Measurements from ENCODE around the gene GRIK3.

GRIK3 gene

DNA sequence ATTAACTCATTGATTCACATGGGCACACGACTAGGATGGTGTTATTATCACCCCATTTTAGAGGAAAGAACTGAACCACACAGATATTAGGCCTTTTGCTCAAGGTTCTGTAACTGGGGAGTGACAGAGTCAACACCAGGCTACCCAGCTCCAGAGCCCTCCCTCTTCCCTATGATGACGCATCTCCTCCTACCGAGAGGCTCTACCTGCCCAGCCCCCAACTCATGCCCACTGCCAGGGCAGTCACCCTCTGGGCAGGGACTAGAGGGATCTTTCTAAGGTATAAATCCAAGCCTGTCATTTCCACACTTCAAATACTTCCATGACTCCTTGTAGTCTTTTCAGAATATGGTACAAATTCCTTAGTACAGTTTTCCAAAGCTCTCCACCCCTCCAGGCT, 171.3 kb downstream of the GRIK3 start:
- H3K9me3 ChIP-seq (ENCODE audit: low read length): no peaks in the 10 kb centered on the region
- no peak overlapping the region for H3K4me3 ChIP-seq (ENCODE audit: low read length)
- no peaks in the 10 kb centered on the region for H3K4me1 ChIP-seq (ENCODE audit: insufficient read depth, low read length)
- no peaks in the 10 kb centered on the region for H3K27me3 ChIP-seq (ENCODE audit: insufficient read depth, low read length)
- no peaks in the 10 kb centered on the region for H3K36me3 ChIP-seq (ENCODE audit: insufficient read depth, low read length)
- no peak overlapping the region for H2AFZ ChIP-seq (ENCODE audit: low read depth, low read length)

DNA sequence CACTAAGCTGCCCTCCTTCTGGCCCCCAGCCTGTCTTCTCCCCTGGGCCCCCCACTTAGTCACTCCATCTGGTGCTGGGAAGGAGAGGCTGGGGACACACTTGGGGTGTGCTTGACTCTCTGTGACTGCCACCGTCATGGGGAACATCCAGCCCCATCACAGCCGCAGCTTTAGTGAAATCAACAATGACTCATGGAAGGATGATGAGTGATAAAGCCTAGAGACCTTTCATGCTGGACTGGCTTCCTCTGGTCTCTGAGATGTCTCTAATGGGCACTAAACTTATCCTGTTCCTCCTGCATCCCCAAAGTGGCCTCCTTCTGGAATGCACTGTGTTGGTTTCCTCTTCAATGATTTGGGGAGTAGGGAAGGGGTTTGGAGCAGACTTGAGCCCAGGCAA, 172.9 kb downstream of the GRIK3 start:
- H2AFZ ChIP-seq (ENCODE audit: low read depth, low read length): no peak overlapping the region
- no peak overlapping the region for H3K4me3 ChIP-seq (ENCODE audit: low read length)
- H3K27me3 ChIP-seq (ENCODE audit: insufficient read depth, low read length): peaks cover 2% of the 10 kb centered on the region
- H3K36me3 ChIP-seq (ENCODE audit: insufficient read depth, low read length): no peaks in the 10 kb centered on the region
- no peaks in the 10 kb centered on the region for H3K4me1 ChIP-seq (ENCODE audit: insufficient read depth, low read length)
- no peaks in the 10 kb centered on the region for H3K9me3 ChIP-seq (ENCODE audit: low read length)

DNA sequence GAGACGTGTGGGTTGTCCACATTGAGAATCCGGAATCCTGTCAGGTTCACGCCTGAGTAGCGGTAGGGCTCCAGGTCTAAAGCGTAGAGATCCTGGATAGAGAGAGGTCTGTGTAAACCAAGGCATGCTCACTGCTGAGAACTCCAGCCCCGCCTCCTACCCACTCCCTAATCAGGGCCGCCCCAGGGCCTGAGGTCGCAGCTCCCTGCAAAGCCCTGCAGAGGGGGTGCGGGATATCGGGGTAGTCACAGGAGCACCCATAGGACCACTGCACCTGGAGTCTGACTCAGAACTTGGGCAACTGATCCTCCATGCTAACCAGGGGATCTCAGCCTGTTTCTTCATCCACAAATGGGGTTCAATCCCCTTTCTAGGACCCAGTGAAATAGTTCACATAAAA, 174.4 kb downstream of the GRIK3 start:
- Histone ChIP-seq H3K4me1 (ENCODE audit: insufficient read depth, low read length) (no peaks in the 10 kb centered on the region), H2AFZ (ENCODE audit: low read depth, low read length) (no peak overlapping the region), H3K4me3 (ENCODE audit: low read length) (no peak overlapping the region), H3K36me3 (ENCODE audit: insufficient read depth, low read length) (no peaks in the 10 kb centered on the region), H3K27me3 (ENCODE audit: insufficient read depth, low read length) (peaks cover 3% of the 10 kb centered on the region), H3K9me3 (ENCODE audit: low read length) (no peaks in the 10 kb centered on the region)

DNA sequence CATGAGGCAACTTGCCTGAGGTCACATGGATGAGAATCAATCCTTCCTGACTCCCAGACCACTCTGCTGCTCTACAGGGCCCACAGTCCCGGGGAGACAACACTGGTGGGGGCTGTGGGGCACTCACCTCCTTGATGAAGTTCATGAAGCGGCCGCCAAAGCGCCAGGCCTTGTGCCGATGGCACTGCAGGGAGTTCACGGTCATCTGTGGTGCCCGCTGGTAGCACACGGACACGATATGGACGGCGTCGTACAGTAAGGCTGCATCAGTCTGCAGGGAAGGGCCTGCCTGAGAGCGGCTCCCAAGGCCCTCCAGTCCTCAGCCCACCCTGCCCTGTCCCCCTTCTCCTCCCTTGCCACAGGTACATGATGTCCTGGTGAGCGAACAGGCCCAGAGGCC, 175.3 kb downstream of the GRIK3 start:
- H3K4me3 ChIP-seq (ENCODE audit: low read length): no peak overlapping the region
- H2AFZ ChIP-seq (ENCODE audit: low read depth, low read length): no peak overlapping the region
- H3K9me3 ChIP-seq (ENCODE audit: low read length): no peaks in the 10 kb centered on the region
- H3K36me3 ChIP-seq (ENCODE audit: insufficient read depth, low read length): no peaks in the 10 kb centered on the region
- peaks cover 3% of the 10 kb centered on the region for H3K27me3 ChIP-seq (ENCODE audit: insufficient read depth, low read length)
- no peaks in the 10 kb centered on the region for H3K4me1 ChIP-seq (ENCODE audit: insufficient read depth, low read length)

DNA sequence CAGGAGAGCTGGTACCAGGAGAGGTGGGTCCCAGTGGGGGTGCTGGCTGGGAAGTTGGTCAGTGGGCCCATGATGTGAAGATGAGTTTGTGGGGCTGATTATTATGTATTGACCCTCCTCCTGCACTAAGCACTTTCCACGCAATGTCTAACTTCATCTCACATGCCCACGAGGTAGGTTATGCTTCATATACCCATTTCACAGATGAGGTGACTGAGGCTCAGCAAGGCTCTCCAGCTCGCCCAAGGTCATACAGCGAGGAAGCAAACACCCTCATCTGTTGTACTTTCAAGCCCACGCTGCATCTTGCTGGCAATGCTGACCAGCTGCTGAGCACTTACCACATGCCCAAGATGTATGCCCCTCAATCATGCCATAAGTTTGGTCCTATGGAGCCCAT, 175.8 kb downstream of the GRIK3 start:
- peaks cover 3% of the 10 kb centered on the region for H3K27me3 ChIP-seq (ENCODE audit: insufficient read depth, low read length)

DNA sequence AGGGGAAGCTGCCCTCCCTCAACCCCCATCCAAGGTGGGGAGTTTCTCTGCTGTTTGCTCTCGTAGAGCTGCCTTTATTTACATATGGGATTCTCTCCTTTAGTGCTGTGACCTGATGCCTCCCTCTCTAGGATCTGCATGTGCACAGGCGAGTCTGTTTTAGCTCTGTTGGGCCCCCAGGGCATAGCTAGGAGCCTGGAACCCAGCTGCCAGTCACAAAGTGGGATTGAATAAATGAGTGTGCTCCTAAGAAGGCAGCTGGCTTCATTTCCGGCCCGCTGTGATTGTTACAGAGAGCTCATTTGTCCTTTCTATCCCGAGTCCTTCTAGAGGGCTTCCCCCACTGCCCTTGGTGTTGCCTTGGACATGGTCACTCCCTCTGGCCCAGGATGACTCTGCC, 176.6 kb downstream of the GRIK3 start:
- Histone ChIP-seq H3K4me3 (ENCODE audit: low read length) (no peak overlapping the region), H3K4me1 (ENCODE audit: insufficient read depth, low read length) (no peaks in the 10 kb centered on the region), H3K36me3 (ENCODE audit: insufficient read depth, low read length) (no peaks in the 10 kb centered on the region), H3K27me3 (ENCODE audit: insufficient read depth, low read length) (peaks cover 3% of the 10 kb centered on the region), H3K9me3 (ENCODE audit: low read length) (no peaks in the 10 kb centered on the region), H2AFZ (ENCODE audit: low read depth, low read length) (no peak overlapping the region)

More for the DNA sequence above, 175.8 kb downstream of the GRIK3 start:
- no peak overlapping the region for H3K4me3 ChIP-seq (ENCODE audit: low read length)
- H2AFZ ChIP-seq (ENCODE audit: low read depth, low read length): no peak overlapping the region
- no peaks in the 10 kb centered on the region for H3K4me1 ChIP-seq (ENCODE audit: insufficient read depth, low read length)
- no peaks in the 10 kb centered on the region for H3K9me3 ChIP-seq (ENCODE audit: low read length)
- H3K36me3 ChIP-seq (ENCODE audit: insufficient read depth, low read length): no peaks in the 10 kb centered on the region

DNA sequence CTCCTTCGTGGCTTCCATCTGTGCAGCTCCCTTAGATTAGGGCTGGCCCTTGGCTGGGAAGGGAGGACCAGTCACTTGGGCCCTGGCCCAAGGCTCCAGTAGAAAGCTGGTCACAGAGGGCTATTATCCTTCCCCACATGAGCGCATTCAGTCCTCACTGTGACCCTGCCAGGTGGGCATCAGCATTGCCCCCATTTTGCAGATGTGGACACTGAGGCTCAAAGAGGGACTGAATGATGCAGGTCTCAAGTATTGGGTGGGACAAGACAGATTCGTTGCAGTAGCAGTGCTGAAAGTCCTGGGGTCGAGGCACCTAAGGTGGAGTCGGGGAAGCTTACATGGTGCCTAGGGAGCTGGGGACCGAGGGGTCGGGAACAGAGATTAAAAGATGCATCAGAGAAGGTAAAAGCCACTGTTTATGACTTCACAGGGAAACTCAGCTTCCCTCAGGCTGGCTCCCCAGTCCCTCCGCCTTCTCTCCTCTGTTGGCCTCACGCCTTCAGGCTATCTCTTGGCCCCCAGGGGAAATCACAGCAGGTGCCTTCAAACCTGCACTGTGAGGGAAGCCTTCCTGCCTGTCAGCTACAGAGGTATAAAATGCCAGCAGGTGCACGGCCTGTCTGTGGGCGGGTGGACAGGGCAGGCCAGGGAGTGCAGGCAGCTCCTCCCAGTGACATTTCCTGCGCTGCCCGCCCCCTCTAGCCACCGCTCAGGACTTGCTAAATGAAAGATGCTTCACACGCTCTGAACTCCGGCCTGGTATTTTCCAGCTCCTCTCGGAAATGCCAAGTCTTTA, 178.4 kb downstream of the GRIK3 start:
- H2AFZ ChIP-seq (ENCODE audit: low read depth, low read length): no peak overlapping the region
- no peaks in the 10 kb centered on the region for H3K9me3 ChIP-seq (ENCODE audit: low read length)
- H3K27me3 ChIP-seq (ENCODE audit: insufficient read depth, low read length): peaks cover 19% of the 10 kb centered on the region
- H3K4me1 ChIP-seq (ENCODE audit: insufficient read depth, low read length): no peaks in the 10 kb centered on the region
- H3K4me3 ChIP-seq (ENCODE audit: low read length): no peak overlapping the region
- H3K36me3 ChIP-seq (ENCODE audit: insufficient read depth, low read length): no peaks in the 10 kb centered on the region

DNA sequence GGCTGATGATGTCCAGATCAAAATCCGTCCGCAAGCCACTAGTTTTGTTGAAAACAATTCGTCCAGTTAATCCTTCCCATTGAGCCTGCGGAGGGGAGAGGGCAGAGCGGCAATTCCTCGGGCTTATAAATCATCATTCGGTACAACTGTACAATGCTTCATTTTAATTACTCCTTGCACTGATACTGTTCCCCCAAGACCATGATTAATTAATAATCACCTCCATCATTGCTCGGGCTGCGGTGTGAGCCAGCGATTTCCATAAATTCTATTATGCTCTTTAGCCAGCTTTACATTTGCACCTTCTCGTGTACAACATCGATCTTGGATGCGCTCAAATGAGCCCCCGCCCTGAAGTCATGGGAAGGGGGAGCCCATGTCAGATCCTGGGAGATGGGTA, 180.7 kb downstream of the GRIK3 start:
- no peaks in the 10 kb centered on the region for H3K4me1 ChIP-seq (ENCODE audit: insufficient read depth, low read length)
- no peak overlapping the region for H3K4me3 ChIP-seq (ENCODE audit: low read length)
- no peaks in the 10 kb centered on the region for H3K9me3 ChIP-seq (ENCODE audit: low read length)
- H3K27me3 ChIP-seq (ENCODE audit: insufficient read depth, low read length): peaks cover 34% of the 10 kb centered on the region
- H3K36me3 ChIP-seq (ENCODE audit: insufficient read depth, low read length): no peaks in the 10 kb centered on the region
- H2AFZ ChIP-seq (ENCODE audit: low read depth, low read length): no peak overlapping the region

DNA sequence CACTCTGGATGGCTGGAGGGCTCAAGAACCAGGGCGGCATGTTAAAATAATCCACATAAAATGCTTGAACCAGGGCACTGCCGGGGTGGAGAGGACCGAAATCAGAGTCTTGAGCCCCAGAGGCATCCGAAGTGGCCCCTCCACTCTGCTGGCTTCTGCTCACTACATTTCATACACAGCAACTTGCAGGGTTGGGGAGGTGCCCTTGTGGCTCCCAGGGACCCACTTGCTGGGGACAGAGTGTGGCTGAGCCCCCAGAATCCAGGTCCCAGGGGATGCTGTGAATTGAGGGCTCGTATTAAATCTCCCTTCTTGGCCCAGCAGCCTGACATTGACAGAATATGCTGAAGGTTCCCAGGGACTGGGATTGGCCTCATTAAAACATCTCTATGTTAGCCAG, 181.7 kb downstream of the GRIK3 start:
- Histone ChIP-seq H3K4me1 (ENCODE audit: insufficient read depth, low read length) (no peaks in the 10 kb centered on the region), H3K36me3 (ENCODE audit: insufficient read depth, low read length) (no peaks in the 10 kb centered on the region), H3K27me3 (ENCODE audit: insufficient read depth, low read length) (peaks cover 37% of the 10 kb centered on the region), H3K9me3 (ENCODE audit: low read length) (no peaks in the 10 kb centered on the region), H2AFZ (ENCODE audit: low read depth, low read length) (no peak overlapping the region), H3K4me3 (ENCODE audit: low read length) (no peak overlapping the region)

DNA sequence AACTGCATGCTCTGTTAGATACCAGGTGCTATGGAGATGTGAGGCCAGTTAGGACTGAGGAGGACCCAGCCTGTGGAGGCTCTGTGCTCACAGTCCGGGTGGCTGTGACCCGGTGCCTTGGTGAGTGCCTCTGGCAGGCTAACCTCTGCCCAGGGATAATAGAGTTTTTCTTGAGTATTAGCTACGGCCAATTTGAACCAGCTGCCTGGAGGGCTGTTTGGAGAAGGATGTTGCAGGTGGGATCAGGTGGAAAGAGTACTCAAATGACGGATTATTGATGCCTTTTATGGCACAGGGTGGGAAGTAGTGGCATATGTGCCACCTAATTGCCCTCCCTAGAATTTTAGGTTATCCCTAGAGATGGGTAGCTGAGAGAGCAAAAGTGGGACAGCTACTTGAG, 182.7 kb downstream of the GRIK3 start:
- Histone ChIP-seq H3K4me3 (ENCODE audit: low read length) (no peak overlapping the region), H2AFZ (ENCODE audit: low read depth, low read length) (no peak overlapping the region), H3K9me3 (ENCODE audit: low read length) (no peaks in the 10 kb centered on the region), H3K4me1 (ENCODE audit: insufficient read depth, low read length) (no peaks in the 10 kb centered on the region), H3K36me3 (ENCODE audit: insufficient read depth, low read length) (no peaks in the 10 kb centered on the region), H3K27me3 (ENCODE audit: insufficient read depth, low read length) (peaks cover 40% of the 10 kb centered on the region)

DNA sequence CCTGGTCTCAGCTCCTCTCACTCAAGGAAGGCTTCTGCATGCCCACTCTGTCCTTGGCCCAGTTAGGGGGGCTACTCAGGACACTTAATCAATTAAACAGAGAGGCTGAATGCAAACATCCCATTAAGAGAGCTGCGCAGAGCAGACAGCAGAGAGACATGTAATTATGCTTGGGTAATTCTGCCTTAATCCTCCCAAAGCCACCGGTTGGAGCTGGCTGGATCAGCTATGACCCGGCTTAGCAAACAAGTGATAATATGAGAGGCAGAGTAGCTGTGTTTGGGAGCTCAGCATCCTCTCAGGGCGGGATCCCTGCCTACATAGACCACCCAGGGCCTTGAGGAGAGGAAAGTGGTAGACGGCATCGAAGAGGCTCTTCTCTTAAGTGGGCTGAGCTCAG, 183.2 kb downstream of the GRIK3 start:
- Histone ChIP-seq H3K4me3 (ENCODE audit: low read length) (no peak overlapping the region), H3K9me3 (ENCODE audit: low read length) (no peaks in the 10 kb centered on the region), H3K4me1 (ENCODE audit: insufficient read depth, low read length) (peaks cover 3% of the 10 kb centered on the region), H2AFZ (ENCODE audit: low read depth, low read length) (no peak overlapping the region), H3K27me3 (ENCODE audit: insufficient read depth, low read length) (peaks cover 38% of the 10 kb centered on the region), H3K36me3 (ENCODE audit: insufficient read depth, low read length) (no peaks in the 10 kb centered on the region)

DNA sequence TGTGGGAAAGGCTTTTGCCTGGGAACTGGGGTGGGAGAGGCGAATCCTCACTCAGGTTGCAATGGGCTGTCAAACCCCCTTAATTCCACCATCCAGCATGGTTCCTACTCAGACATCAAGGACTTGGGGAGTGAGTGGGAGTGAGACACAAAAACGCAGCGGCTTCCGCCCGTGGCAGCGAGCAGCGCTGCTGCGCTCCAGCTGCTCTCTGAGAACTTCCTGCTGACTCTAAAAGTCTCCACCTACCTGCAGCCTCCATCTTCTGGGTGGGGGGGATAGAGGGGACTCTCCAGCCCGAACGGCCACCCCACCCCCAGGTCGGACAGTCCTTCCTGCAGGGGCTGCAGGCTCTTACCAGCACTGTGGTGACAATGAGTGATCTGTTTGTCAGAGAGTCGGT, 184.4 kb downstream of the GRIK3 start:
- Histone ChIP-seq H3K36me3 (ENCODE audit: insufficient read depth, low read length) (no peaks in the 10 kb centered on the region), H3K27me3 (ENCODE audit: insufficient read depth, low read length) (peaks cover 42% of the 10 kb centered on the region), H2AFZ (ENCODE audit: low read depth, low read length) (no peak overlapping the region), H3K4me3 (ENCODE audit: low read length) (no peak overlapping the region), H3K9me3 (ENCODE audit: low read length) (no peaks in the 10 kb centered on the region), H3K4me1 (ENCODE audit: insufficient read depth, low read length) (peaks cover 4% of the 10 kb centered on the region)

DNA sequence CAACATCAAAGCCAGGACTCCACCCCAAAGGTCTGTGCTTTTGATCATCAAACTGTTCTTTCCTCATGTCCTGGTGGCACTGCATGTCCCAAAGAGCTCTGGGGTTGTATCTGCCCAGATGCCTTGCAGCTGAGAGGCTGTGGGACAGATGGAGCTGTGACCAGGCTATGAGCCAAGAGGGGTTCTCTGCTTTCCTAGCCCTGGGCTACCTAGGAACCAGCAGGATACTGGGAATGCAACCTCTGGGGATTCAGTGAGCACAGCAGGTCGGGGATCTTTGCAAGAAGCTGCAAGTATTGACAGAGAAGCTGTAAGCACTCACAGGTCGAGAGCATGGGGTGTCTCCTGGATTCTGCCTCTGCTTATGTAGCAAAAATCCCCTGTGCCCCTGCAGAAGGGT, 186.6 kb downstream of the GRIK3 start:
- no peaks in the 10 kb centered on the region for H3K36me3 ChIP-seq (ENCODE audit: insufficient read depth, low read length)
- H2AFZ ChIP-seq (ENCODE audit: low read depth, low read length): no peak overlapping the region
- H3K9me3 ChIP-seq (ENCODE audit: low read length): no peaks in the 10 kb centered on the region
- H3K27me3 ChIP-seq (ENCODE audit: insufficient read depth, low read length): peaks cover 42% of the 10 kb centered on the region
- H3K4me3 ChIP-seq (ENCODE audit: low read length): no peak overlapping the region
- H3K4me1 ChIP-seq (ENCODE audit: insufficient read depth, low read length): peaks cover 4% of the 10 kb centered on the region

DNA sequence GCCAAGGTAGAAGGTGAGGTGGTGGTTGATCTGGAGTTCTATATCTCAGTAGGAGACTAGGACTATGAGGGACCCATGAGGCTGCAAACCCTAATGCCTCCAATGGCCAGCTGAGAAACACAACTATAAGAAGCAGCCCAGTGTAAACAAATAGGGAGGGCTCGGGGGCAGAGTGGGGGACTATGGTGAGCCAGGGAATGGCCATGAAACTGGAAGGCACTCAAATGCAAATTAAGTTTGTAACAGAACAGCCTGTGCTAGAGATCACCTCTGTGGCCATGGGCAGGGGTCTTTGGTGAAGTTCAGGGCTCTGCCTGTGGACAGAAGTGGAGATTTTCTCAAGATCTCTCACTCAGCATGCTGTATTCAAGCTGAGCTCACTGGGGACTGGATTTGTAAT, 187.1 kb downstream of the GRIK3 start:
- Histone ChIP-seq H3K36me3 (ENCODE audit: insufficient read depth, low read length) (no peaks in the 10 kb centered on the region), H3K9me3 (ENCODE audit: low read length) (no peaks in the 10 kb centered on the region), H3K27me3 (ENCODE audit: insufficient read depth, low read length) (peaks cover 39% of the 10 kb centered on the region), H3K4me1 (ENCODE audit: insufficient read depth, low read length) (peaks cover 4% of the 10 kb centered on the region), H3K4me3 (ENCODE audit: low read length) (no peak overlapping the region), H2AFZ (ENCODE audit: low read depth, low read length) (no peak overlapping the region)
